Memory B cell (primary cell): Measurements from ENCODE around the gene SPEN.

Experiments used
- ATAC-seq: fragments of 150-1000 bp; cut with Tn5 transposase; 2 replicates; pipeline ENCODE4 v1.10.0; 2021; ENCODE audit warnings: low read depth, mild to moderate bottlenecking, moderate library complexity
- DNase-seq, 2 donors: peaks; one replicate each; pipeline ENCODE4 v3.0.0; 2022; ENCODE audit warnings: low spot score in 2 of 2
- H3K27ac Mint-ChIP-seq: one replicate; pipeline ENCODE4 v1.8.0; 2022; ENCODE audit warnings: mild to moderate bottlenecking, moderate library complexity, mixed read lengths
- H3K27me3 Mint-ChIP-seq: one replicate; pipeline ENCODE4 v1.8.0; 2022; ENCODE audit warnings: mixed read lengths
- H3K36me3 Mint-ChIP-seq: one replicate; pipeline ENCODE4 v1.8.0; 2022; ENCODE audit warnings: mild to moderate bottlenecking, mixed read lengths
- H3K4me1 Mint-ChIP-seq: one replicate; pipeline ENCODE4 v1.8.0; 2022; ENCODE audit warnings: mixed read lengths
- H3K4me3 Mint-ChIP-seq: one replicate; pipeline ENCODE4 v1.8.0; 2022; ENCODE audit warnings: mild to moderate bottlenecking, moderate library complexity, mixed read lengths
- H3K9me3 Mint-ChIP-seq: one replicate; pipeline ENCODE4 v1.8.0; 2022; ENCODE audit warnings: mixed read lengths

SPEN gene

DNA sequence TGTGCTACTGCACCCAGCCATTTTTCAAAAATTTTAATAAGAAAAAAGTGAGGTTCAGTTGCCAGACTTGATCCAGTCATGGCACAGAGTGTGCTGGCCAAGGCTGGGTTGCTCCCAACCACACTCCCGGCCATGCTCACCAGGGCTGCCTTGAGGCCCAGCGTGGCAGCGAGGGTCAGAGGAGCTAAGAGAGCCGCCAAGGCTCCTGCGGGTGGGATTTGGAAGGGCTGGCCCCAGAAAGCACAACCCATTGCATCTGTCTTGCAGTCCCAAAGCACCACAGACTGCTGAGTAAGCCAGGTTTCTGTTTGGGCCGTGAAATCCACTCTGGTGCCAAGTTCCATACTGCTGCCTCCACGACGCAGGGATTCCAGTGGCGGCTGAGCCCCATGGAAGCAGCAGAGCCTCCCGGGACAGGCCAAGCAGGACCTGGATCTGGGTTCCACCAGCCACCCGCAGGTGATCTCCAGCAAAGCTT lies 105.8 kb downstream of the SPEN start:
- Mint-ChIP-seq H3K4me1 (peaks cover 70% of the 10 kb centered on the region), H3K9me3 (no peaks in the 10 kb centered on the region), H3K27ac (peak overlapping the region; percentile 45), H3K4me3 (no peak overlapping the region), H3K36me3 (peaks cover 13% of the 10 kb centered on the region), H3K27me3 (no peaks in the 10 kb centered on the region)
- ATAC-seq (no peak), DNase-seq (no peak)

DNA sequence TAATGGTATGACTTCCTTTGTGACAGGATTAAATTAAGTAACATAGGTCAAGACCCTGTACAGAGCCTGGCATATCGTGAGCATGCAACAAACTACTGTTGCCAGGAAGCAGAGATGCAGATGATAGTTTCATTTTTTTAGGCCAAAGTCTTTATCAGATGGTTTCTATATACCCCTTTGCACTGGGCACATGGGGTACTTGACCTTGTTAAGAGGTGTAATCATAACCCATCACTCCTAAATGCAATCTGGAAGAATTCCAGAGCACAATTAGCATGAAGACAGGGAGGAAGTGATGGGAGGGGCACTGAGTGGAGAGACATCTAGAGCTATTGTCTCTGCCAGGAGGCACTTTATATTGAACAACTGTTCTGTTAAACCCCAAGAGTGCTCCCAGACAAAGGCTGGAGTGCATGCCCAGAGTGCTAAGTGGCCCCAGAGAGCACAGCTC lies 106.3 kb downstream of the SPEN start:
- no peaks in the 10 kb centered on the region for H3K27me3 Mint-ChIP-seq
- DNase-seq (no peak), ATAC-seq (no peak)
- H3K4me1 Mint-ChIP-seq = peaks cover 70% of the 10 kb centered on the region
- peak overlapping the region; percentile 45 for H3K27ac Mint-ChIP-seq
- no peaks in the 10 kb centered on the region for H3K9me3 Mint-ChIP-seq
- H3K36me3 Mint-ChIP-seq = peaks cover 13% of the 10 kb centered on the region
- H3K4me3 Mint-ChIP-seq = no peak overlapping the region

DNA sequence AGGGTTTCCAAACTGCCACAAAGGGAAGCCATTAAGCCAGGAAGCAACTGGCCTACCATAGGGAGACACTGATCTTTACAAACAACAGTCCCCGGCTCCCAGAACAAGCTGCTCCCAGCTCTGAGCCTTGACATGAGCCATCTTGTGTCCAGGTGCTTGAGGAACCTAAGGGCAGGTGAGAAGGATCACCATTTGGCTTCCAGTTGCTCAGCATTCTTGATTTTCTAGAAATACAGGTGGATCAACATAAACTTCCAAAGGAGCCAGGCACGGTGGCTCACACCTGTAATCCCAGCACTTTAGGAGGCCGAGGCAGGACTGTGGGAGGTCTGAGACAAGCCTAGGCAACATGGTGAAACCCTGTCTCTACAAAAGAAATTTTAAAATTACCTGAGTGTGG lies 106.8 kb downstream of the SPEN start:
- Mint-ChIP-seq H3K27me3 (no peaks in the 10 kb centered on the region), H3K36me3 (peaks cover 13% of the 10 kb centered on the region), H3K27ac (no peak overlapping the region), H3K9me3 (no peaks in the 10 kb centered on the region), H3K4me3 (no peak overlapping the region), H3K4me1 (peaks cover 65% of the 10 kb centered on the region)
- DNase-seq (no peak), ATAC-seq (no peak)

DNA sequence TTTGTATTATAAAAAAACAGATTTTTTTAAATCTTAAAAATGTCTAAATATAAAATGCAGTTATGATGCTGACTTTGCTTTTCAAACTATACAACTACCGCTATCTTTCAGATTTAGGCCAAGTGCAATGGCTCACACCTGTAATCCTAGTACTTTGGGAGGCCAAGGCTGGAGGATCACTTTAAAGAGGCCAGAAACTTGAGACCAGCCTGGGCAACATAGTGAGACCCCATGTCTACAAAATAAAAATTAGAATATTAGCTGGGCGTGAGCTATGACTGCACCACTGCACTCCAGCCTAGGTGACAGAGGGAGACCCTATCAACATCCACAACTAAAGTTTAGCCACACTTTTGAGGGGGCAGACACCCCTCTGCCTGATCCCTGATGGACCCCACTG lies 108.0 kb downstream of the SPEN start:
- no peak overlapping the region for H3K27ac Mint-ChIP-seq
- no peaks in the 10 kb centered on the region for H3K27me3 Mint-ChIP-seq
- H3K4me3 Mint-ChIP-seq = no peak overlapping the region
- H3K9me3 Mint-ChIP-seq = no peaks in the 10 kb centered on the region
- H3K4me1 Mint-ChIP-seq = peaks cover 61% of the 10 kb centered on the region
- peaks cover 13% of the 10 kb centered on the region for H3K36me3 Mint-ChIP-seq
- DNase-seq = no peak
- no peak for ATAC-seq

DNA sequence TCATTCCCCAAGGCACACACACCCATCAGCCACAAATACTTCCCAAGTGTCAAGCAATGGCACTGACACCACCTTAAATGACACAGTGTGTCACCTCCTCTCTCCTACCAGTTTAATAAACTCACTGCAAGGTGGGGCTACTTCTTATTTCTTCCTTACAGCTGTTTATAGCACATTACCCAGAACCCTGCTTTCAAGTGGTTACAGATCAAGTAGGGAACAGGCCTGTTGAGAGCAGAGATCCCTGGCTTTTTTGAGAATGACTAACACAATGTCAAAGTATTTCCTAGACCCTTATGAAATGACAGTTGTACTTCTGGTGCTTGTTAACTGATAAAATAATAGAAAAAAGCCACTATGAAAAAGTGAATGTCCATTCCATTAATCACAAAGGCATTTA lies 108.6 kb downstream of the SPEN start:
- H3K27ac Mint-ChIP-seq = no peak overlapping the region

DNA sequence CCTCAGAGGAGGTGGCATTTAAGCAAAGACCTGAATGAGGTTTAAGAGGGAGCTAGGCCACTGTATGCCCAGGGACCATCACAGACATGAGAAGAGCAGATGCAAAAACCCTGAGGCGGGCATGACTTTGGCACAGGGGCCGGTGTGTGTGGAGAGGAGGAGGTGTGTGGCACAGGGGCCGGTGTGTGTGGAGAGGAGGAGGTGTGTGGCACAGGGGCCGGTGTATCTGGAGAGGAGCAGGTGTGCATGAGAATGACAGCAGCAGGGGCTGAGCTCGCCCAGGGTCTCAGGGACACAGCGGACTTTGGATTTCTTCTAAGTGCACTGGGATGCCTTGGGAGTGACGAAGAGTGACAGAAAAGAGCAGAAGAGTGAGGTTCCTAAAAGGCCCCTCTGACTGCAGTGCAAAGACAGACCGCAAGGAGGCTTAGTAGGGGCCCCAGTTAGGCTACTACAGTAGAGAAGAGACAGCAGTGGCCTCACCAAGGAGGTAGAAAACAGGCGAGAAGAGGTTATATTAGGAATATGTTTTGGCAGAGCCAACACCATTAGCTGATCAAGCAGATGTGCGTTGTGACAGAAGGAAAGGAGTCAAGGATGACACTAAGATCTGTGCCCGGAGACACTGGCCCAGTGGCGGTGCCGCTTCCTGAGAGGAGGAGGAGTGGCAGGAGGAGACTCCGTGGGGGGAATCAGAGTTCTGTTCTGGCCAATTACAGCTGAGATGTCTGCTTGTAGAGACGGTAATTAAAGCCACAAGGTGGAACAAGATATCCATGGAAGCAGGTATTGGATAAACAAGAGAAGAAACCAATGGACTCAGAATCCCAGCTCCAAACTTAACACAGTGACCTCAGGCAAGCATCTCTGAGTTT lies 110.0 kb downstream of the SPEN start:
- H3K4me3 Mint-ChIP-seq = no peak overlapping the region
- ATAC-seq (peak; percentile 50), DNase-seq (no peak)
- peak overlapping the region; percentile 66 for H3K27ac Mint-ChIP-seq
- no peaks in the 10 kb centered on the region for H3K27me3 Mint-ChIP-seq
- H3K4me1 Mint-ChIP-seq = peaks cover 50% of the 10 kb centered on the region
- H3K9me3 Mint-ChIP-seq = no peaks in the 10 kb centered on the region
- H3K36me3 Mint-ChIP-seq = peaks cover 16% of the 10 kb centered on the region

More for the DNA sequence above, 108.6 kb downstream of the SPEN start:
- H3K27me3 Mint-ChIP-seq = no peaks in the 10 kb centered on the region
- DNase-seq (no peak), ATAC-seq (no peak)
- no peaks in the 10 kb centered on the region for H3K9me3 Mint-ChIP-seq
- peaks cover 13% of the 10 kb centered on the region for H3K36me3 Mint-ChIP-seq
- peaks cover 55% of the 10 kb centered on the region for H3K4me1 Mint-ChIP-seq
- no peak overlapping the region for H3K4me3 Mint-ChIP-seq

DNA sequence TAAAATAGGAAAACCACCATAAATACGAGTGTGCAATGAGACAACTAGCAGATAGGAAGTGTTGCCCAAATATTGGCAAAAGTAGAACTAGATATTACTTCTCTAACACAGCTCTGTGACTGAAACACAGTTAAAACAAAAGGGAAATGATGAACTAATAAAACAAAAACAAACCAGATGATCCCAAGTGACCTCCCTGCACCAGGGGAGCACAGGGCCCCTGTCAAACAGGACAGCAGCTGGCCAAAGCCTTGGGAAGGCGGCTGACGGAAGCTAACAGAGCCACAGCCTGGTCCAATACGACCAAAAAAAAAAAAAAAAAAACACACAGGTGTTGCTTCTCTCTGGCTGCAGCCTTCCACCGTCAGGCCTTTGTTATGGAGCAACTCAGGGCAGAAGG lies 110.6 kb downstream of the SPEN start:
- H3K4me3 Mint-ChIP-seq = no peak overlapping the region
- H3K27me3 Mint-ChIP-seq = no peaks in the 10 kb centered on the region
- peaks cover 48% of the 10 kb centered on the region for H3K4me1 Mint-ChIP-seq
- DNase-seq (no peak), ATAC-seq (no peak)
- H3K9me3 Mint-ChIP-seq = no peaks in the 10 kb centered on the region
- H3K27ac Mint-ChIP-seq = peak overlapping the region; percentile 66
- H3K36me3 Mint-ChIP-seq = peaks cover 13% of the 10 kb centered on the region

DNA sequence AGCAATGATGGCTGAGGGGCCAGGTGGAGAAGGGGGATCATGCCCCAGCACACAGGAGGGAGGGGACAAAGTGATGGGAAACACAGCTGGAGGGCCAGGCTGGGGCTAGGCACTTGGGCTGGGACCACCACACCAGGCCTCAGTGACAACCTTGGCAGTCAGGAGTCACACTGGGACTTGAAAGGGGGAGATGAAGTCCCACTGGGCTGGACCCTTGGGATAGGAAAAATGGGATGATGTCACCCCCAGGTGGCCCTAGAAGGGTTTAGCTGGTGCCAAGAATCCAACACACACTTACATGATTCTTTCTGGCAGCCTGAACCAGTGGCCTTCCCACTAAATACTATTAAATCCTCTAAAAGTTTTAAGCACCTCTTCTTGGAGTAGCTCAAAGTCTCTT lies 111.3 kb downstream of the SPEN start:
- DNase-seq (no peak), ATAC-seq (no peak)
- no peaks in the 10 kb centered on the region for H3K9me3 Mint-ChIP-seq
- no peak overlapping the region for H3K4me3 Mint-ChIP-seq
- H3K27ac Mint-ChIP-seq = peak overlapping the region; percentile 79
- peaks cover 51% of the 10 kb centered on the region for H3K4me1 Mint-ChIP-seq
- H3K27me3 Mint-ChIP-seq = no peaks in the 10 kb centered on the region
- peaks cover 13% of the 10 kb centered on the region for H3K36me3 Mint-ChIP-seq

DNA sequence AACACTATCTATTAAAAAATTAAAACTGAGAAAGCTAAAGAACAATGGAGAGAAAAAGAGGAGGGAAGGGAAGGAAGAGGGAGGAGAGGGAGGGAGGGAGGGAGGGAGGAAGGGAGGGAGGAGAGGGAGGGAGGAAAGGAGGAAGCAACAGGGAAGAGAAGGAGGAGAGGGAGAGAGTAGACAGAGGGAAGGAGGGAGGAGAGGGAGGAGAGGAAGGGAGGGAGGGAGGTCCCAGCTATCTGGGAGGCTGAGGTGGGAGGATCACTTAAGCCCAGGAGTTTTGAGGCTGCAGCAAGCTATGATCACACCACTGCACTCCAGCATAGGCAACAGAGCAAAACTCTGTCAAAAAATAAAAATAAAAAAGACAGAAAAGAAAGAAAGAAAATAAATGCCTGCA lies 111.9 kb downstream of the SPEN start:
- H3K27ac Mint-ChIP-seq = peak overlapping the region; percentile 79
- ATAC-seq (no peak), DNase-seq (no peak)
- H3K4me1 Mint-ChIP-seq = peaks cover 53% of the 10 kb centered on the region
- no peak overlapping the region for H3K4me3 Mint-ChIP-seq
- no peaks in the 10 kb centered on the region for H3K9me3 Mint-ChIP-seq
- peaks cover 13% of the 10 kb centered on the region for H3K36me3 Mint-ChIP-seq
- no peaks in the 10 kb centered on the region for H3K27me3 Mint-ChIP-seq

DNA sequence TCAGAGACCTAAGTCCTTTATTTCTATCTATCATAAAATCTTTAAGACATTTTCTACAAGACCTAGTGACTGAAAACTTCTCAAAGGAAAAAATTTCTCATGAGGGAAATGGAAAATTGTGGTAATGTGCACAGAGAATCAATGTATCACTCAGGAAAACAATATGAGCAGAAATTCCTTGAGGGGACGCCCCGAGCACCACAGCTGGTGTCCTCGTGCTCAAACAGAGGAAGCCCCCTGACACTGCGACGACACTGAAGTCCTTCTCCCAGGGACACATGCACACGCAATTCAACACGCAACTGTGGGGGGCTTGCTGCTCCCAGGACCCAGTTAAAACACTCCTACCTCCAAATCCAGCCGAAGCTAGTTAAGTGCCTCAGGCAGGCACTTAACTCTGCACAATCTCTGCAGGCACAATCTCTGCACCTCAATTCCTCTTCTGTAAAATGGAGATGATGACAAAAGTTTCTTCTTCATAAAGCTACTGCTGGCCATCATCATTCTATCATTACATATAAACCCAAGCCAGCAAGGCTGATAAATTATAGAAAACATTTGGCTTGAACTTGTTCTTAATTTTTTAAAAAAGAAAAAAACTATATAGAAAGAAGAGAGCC lies 112.4 kb downstream of the SPEN start:
- no peak overlapping the region for H3K4me3 Mint-ChIP-seq
- peaks cover 54% of the 10 kb centered on the region for H3K4me1 Mint-ChIP-seq
- no peaks in the 10 kb centered on the region for H3K27me3 Mint-ChIP-seq
- DNase-seq (no peak), ATAC-seq (no peak)
- H3K27ac Mint-ChIP-seq = peak overlapping the region; percentile 79
- H3K9me3 Mint-ChIP-seq = no peaks in the 10 kb centered on the region
- peaks cover 13% of the 10 kb centered on the region for H3K36me3 Mint-ChIP-seq

DNA sequence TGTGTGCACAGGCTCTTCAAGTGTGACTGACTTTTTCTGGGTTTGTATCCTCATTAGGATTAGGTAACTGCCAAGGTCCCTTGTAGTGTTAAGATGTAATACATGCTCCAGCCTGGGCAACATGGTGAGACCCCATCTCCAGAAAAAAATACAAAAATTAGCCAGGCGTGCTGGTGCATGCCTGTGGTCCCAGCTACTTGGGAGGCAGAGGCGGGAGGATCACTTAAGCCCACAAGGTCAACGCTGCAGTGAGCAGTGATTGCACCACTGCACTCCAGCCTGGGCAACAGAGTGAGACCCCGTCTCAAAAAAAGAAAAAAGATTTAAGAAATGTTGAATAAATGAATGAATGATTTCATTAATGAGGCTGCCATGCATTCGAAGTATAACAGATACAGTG lies 113.3 kb downstream of the SPEN start:
- H3K4me3 Mint-ChIP-seq = no peak overlapping the region
- DNase-seq (no peak), ATAC-seq (no peak)
- H3K27me3 Mint-ChIP-seq = no peaks in the 10 kb centered on the region
- H3K9me3 Mint-ChIP-seq = no peaks in the 10 kb centered on the region
- H3K27ac Mint-ChIP-seq = peak overlapping the region; percentile 79
- H3K36me3 Mint-ChIP-seq = peaks cover 10% of the 10 kb centered on the region
- H3K4me1 Mint-ChIP-seq = peaks cover 57% of the 10 kb centered on the region

DNA sequence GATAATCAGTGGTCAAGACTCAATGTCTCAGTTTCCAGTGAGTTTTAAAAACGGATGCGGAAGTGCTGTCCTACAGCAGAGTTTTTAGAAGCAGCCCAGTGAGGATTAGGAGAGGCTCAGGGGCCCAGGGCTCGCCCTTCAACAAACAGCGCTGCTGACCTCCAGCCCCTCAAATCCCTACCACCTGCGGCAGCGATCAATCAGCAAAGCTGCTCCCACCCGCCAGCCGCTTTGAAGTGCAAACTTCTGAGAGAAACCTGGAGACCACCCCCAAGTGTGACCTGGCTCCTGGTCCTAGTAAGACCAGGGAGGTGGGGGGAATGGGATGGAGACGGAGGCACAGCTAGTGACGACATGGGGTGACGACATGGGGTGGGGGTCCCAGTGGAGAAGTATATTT lies 114.0 kb downstream of the SPEN start:
- DNase-seq = no peak
- Mint-ChIP-seq H3K36me3 (peaks cover 9% of the 10 kb centered on the region), H3K27ac (peak overlapping the region; percentile 60), H3K4me3 (no peak overlapping the region), H3K9me3 (no peaks in the 10 kb centered on the region), H3K27me3 (no peaks in the 10 kb centered on the region), H3K4me1 (peaks cover 59% of the 10 kb centered on the region)
- ATAC-seq = no peak

DNA sequence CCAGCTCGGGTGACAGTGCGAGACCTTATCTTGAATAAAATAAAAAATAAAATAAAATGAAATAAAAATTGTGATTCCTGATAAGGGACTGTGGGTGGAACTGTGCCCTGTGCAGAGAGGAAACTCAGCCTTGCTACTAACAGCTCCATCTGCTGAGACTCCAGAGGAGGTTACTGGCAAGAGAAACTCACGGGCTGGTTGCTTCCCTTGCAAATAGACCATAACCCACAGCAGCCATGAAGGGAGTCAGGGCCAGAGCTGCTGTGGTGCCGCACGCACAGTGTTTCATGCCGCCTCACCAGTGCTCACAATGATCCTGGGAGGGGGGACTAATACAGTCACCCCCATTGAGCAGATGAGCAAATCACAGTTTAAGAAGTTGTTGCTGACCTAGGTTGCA lies 114.7 kb downstream of the SPEN start:
- peaks cover 60% of the 10 kb centered on the region for H3K4me1 Mint-ChIP-seq
- no peaks in the 10 kb centered on the region for H3K27me3 Mint-ChIP-seq
- H3K36me3 Mint-ChIP-seq = peaks cover 7% of the 10 kb centered on the region
- DNase-seq = no peak
- H3K27ac Mint-ChIP-seq = peak overlapping the region; percentile 72
- no peak overlapping the region for H3K4me3 Mint-ChIP-seq
- ATAC-seq = no peak
- no peaks in the 10 kb centered on the region for H3K9me3 Mint-ChIP-seq

DNA sequence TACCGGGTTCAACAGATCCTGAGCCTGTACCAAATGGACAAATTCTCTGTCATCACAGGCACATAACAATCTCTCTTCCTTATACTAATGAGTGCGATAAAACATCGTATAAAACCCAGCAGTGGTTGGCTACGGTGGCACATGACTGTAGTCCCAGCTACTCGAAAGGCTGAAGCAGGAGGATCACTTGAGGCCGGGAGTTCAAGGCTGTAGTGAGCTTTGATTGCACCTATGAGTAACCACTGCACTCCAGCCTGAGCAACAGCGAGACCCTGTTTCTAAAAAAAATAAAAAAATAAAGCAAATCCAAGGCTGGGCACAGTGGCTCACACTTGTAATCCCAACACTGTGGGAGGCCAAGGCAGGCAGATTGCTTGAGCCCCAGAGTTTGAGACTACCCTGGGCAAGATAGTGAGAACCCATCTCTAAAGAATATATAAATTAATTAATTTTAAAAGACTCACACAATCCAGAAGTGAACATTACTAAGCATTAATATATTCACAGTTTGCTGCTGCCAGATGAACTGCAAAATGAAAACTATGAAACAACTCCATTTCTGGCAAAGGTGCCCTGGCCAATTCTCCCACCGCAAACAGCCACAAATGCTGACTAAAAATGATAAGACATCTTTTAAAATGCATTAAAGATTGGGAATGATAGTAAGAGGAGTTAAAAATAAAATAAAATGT lies 115.3 kb downstream of the SPEN start:
- H3K27ac Mint-ChIP-seq = peak overlapping the region; percentile 89
- H3K4me1 Mint-ChIP-seq = peaks cover 56% of the 10 kb centered on the region
- H3K36me3 Mint-ChIP-seq = peaks cover 2% of the 10 kb centered on the region
- H3K9me3 Mint-ChIP-seq = no peaks in the 10 kb centered on the region
- ATAC-seq (no peak), DNase-seq (no peak)
- H3K27me3 Mint-ChIP-seq = no peaks in the 10 kb centered on the region
- no peak overlapping the region for H3K4me3 Mint-ChIP-seq
